Transverse colon (tissue), 3 donors: ENCODE data around the gene GALNT10.

ENCODE experiments used
- POLR2A ChIP-seq: fragments of 450-650 bp; IDR thresholded peaks from one replicate; pipeline ENCODE4 v1.6.1; 2016; ENCODE audit warnings: antibody characterized with exemption, mild to moderate bottlenecking, moderate library complexity
- TF ChIP-seq, protein P1 (sequence below), 5 experiments: fragments of 200-600 bp in 3 of 5; fragments of 450-650 bp in 2 of 5; sonication (generic) in 3 of 5; IDR thresholded peaks; 1 replicate in 2 of 5; 2 replicates in 3 of 5; pipeline ENCODE4 v1.5.1; 2016 to 2017; ENCODE audit warnings: antibody characterized with exemption in 5 of 5, inconsistent platforms in 3 of 5, mild to moderate bottlenecking in 2 of 5, moderate library complexity in 1 of 5

DNA sequence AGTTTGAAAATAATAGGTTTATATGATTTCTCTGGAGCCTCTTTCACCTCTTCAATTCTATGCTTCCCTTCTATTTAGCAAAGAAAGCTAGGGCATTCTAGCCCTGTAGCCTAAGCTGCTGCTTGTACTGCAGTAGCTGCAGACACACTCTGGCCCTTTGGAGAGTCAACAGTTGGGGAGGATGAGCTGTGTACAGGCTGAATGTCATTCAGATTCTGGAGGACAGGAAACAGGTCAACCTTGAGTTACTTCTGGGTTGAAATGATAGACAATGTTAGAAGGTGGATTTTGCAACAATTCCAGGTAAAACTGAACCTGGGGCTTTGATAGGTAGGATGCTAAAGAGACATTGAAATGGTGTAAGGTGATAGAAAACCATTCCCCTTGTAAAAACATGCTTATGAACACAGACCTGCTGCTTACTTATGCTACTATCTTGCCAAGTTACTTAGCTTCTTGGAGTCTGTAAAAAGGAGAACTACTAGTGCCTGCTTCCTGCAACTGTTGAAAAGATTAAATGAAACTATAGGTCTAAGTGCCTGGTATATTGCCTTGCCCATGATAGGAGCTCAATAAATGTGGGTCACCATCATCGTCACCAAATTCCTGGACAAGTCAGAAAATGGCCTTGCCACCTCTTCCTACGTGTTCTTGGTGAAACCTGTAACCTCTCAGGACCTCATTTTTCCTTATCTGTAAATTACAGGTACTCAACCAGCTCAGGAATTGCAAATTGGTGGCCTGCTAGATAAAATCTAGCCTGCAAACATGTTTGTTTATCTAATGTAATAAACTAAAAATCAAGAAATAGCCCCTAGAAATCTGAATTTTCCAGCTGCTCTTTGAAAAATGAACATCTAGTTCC lies 83.7 kb downstream of the GALNT10 start:
- TF ChIP-seq, protein P1, sequence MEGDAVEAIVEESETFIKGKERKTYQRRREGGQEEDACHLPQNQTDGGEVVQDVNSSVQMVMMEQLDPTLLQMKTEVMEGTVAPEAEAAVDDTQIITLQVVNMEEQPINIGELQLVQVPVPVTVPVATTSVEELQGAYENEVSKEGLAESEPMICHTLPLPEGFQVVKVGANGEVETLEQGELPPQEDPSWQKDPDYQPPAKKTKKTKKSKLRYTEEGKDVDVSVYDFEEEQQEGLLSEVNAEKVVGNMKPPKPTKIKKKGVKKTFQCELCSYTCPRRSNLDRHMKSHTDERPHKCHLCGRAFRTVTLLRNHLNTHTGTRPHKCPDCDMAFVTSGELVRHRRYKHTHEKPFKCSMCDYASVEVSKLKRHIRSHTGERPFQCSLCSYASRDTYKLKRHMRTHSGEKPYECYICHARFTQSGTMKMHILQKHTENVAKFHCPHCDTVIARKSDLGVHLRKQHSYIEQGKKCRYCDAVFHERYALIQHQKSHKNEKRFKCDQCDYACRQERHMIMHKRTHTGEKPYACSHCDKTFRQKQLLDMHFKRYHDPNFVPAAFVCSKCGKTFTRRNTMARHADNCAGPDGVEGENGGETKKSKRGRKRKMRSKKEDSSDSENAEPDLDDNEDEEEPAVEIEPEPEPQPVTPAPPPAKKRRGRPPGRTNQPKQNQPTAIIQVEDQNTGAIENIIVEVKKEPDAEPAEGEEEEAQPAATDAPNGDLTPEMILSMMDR (IDR thresholded peaks at IDR 0.05), result no peak
- TF ChIP-seq POLR2A, result no peak
